ENCODE results near the gene PFKFB3. TPM values are rescaled to one million over a fixed set of nuclear protein-coding genes. Genes with fewer than 3 reads are reported as not detected.
"Not testable (repeated sequence)": the region's sequence is repeated elsewhere in the genome, so short reads cannot be mapped to it uniquely, and the experiment has no call there.

PFKFB3 gene
- total RNA-seq, 4 donors from 2014 or later: 8.4 to 11.8 (median 9.4) TPM

GRCh38 chr10:6242089-6242488 lies 39.4 kb downstream of the PFKFB3 start:
- H3K4me1 ChIP-seq: no peaks in the 10 kb centered on the region
- H3K9me3 ChIP-seq: no peaks in the 10 kb centered on the region
- 84 to 88% methylated on average over 6 of the region's 6 CpGs for WGBS, 2 donors
- TF ChIP-seq POLR2A (IDR thresholded peaks at IDR 0.05): no peak
- no peak for TF ChIP-seq CTCF (IDR thresholded peaks at IDR 0.05)
- no peak overlapping the region for H3K27ac ChIP-seq
- intact Hi-C loops (cut with DNase I): no loop called here
- H3K36me3 ChIP-seq: no peaks in the 10 kb centered on the region
- H3K4me3 ChIP-seq (replicated peaks in 1 of 3): no peak overlapping the region
- DNase-seq: no peak
- H3K27me3 ChIP-seq: no peaks in the 10 kb centered on the region

GRCh38 chr10:6244510-6244909 lies 41.8 kb downstream of the PFKFB3 start:
- no peak for TF ChIP-seq CTCF (IDR thresholded peaks at IDR 0.05)
- no peak for TF ChIP-seq POLR2A (IDR thresholded peaks at IDR 0.05)
- Histone ChIP-seq H3K36me3 (no peaks in the 10 kb centered on the region), H3K27ac (no peak overlapping the region), H3K27me3 (no peaks in the 10 kb centered on the region), H3K4me1 (no peaks in the 10 kb centered on the region), H3K4me3 (replicated peaks in 1 of 3) (no peak overlapping the region), H3K9me3 (no peaks in the 10 kb centered on the region)
- intact Hi-C loops (cut with DNase I): no loop called here
- DNase-seq: no peak
- WGBS, 2 donors: 80 to 85% methylated on average over 7 of the region's 7 CpGs

- Histone ChIP-seq H3K27me3 (no peaks in the 10 kb centered on the region), H3K4me3 (replicated peaks in 1 of 3) (no peak overlapping the region), H3K27ac (peak overlapping the region in 1 of 3 donors; percentile 6), H3K9me3 (no peaks in the 10 kb centered on the region), H3K36me3 (no peaks in the 10 kb centered on the region), H3K4me1 (no peaks in the 10 kb centered on the region)
- DNase-seq: no peak
- intact Hi-C loops (cut with DNase I): no loop called here
- 70 to 72% methylated on average over 11 of the region's 11 CpGs for WGBS, 2 donors
- TF ChIP-seq POLR2A (IDR thresholded peaks at IDR 0.05): no peak
- TF ChIP-seq CTCF (IDR thresholded peaks at IDR 0.05): no peak
Measured at GRCh38 chr10:6247041-6247712, 44.4 kb downstream of the PFKFB3 start.

- H3K27ac ChIP-seq; H3K27me3 ChIP-seq; H3K4me3 ChIP-seq (replicated peaks in 1 of 3); DNase-seq; H3K4me1 ChIP-seq; H3K9me3 ChIP-seq; intact Hi-C loops (cut with DNase I); H3K36me3 ChIP-seq: not testable (repeated sequence)
- WGBS, 2 donors: 91 to 96% methylated on average over 8 of the region's 8 CpGs
Measured at GRCh38 chr10:6248908-6249307, 46.2 kb downstream of the PFKFB3 start.

- H3K9me3 ChIP-seq: no peaks in the 10 kb centered on the region
- intact Hi-C loops (cut with DNase I): no loop called here
Measured at GRCh38 chr10:6249698-6250097, 47.0 kb downstream of the PFKFB3 start.

More at GRCh38 chr10:6249698-6250097, 47.0 kb downstream of the PFKFB3 start:
- no peaks in the 10 kb centered on the region for H3K36me3 ChIP-seq
- no peak overlapping the region for H3K4me3 ChIP-seq (replicated peaks in 1 of 3)
- TF ChIP-seq CTCF (IDR thresholded peaks at IDR 0.05) (no peak), POLR2A (IDR thresholded peaks at IDR 0.05) (no peak)
- WGBS, 2 donors: 95 to 100% methylated on average over 1 of the region's 1 CpG
- no peaks in the 10 kb centered on the region for H3K4me1 ChIP-seq
- no peak for DNase-seq
- no peak overlapping the region for H3K27ac ChIP-seq
- no peaks in the 10 kb centered on the region for H3K27me3 ChIP-seq
